ENCODE measurements around the gene NR1H2. TPM values are rescaled to one million over a fixed set of nuclear protein-coding genes. Genes with fewer than 3 reads are reported as not detected.
"Not testable (repeated sequence)": the region's sequence is repeated elsewhere in the genome, so short reads cannot be mapped to it uniquely, and the experiment has no call there.

The NR1H2 gene
- polyA plus RNA-seq (ENCODE audit: insufficient read length in 10 of 10): 10 to 100 TPM; 14.8 to 24.6 (median 18.7) TPM
- long read RNA-seq, donor 1, partial matches to known transcripts: 0 of 3 reads
- long read RNA-seq, donor 1, other reads (novel, unspliced or antisense): 0 of 3 reads
- long read RNA-seq, donor 2, partial matches to known transcripts: 0 of 6 reads
- long read RNA-seq, donor 2, other reads (novel, unspliced or antisense): 0 of 6 reads
- long read RNA-seq, donor 3: 0 reads
- long read RNA-seq, donor 4, partial matches to known transcripts: 0 of 3 reads
- long read RNA-seq, donor 4, other reads (novel, unspliced or antisense): 0 of 3 reads
- long read RNA-seq, donor 5, partial matches to known transcripts: 0 of 6 reads
- long read RNA-seq, donor 5, other reads (novel, unspliced or antisense): 0 of 6 reads
- long read RNA-seq, donor 6, partial matches to known transcripts: 0 of 5 reads
- long read RNA-seq, donor 6, other reads (novel, unspliced or antisense): 0 of 5 reads
- long read RNA-seq, donor 7, partial matches to known transcripts: 0 of 4 reads
- long read RNA-seq, donor 7, other reads (novel, unspliced or antisense): 0 of 4 reads
- long read RNA-seq, donor 8, transcript NR1H2-201 (10 exons, 1,998 nt): major isoform, 5 of 10 reads
- long read RNA-seq, donor 8, partial matches to known transcripts: 5 of 10 reads
- long read RNA-seq, donor 8, other reads (novel, unspliced or antisense): 0 of 10 reads
- long read RNA-seq, donor 9: 0 reads

- peak; percentile 97 to 99 (median 97) for DNase-seq
These were observed at the start of gene NR1H2 for GRCh38 chr19:50376166-50377050. NR1H2 (plus strand) TSS chr19:50376457; CDS start chr19:50377606, 1,149 bp downstream.

GRCh38 chr19:50327013-50327412, 49.2 kb upstream of the NR1H2 start:
- DNase-seq: no peak

GRCh38 chr19:50327461-50328223, 48.6 kb upstream of the NR1H2 start:
- no peak for DNase-seq

- DNase-seq: no peak
These were observed 47.9 kb upstream of the NR1H2 start for GRCh38 chr19:50328224-50328872.

GRCh38 chr19:50328873-50329145, 47.4 kb upstream of the NR1H2 start:
- DNase-seq: no peak

GRCh38 chr19:50329146-50329925, 46.9 kb upstream of the NR1H2 start, which contains the start of gene KCNC3:
KCNC3 (minus strand) TSS chr19:50329377; CDS start chr19:50329082, 295 bp downstream.
- DNase-seq: peak; percentile 94 to 96 (median 95)

GRCh38 chr19:50329926-50330294, 46.3 kb upstream of the NR1H2 start:
- DNase-seq: not testable (repeated sequence)

- peak; percentile 15 to 75 (median 65) for DNase-seq
These were observed 45.7 kb upstream of the NR1H2 start for GRCh38 chr19:50330365-50331078.

- DNase-seq: no peak
These were observed 44.9 kb upstream of the NR1H2 start for GRCh38 chr19:50331221-50331993.

- DNase-seq: no peak
These were observed 44.3 kb upstream of the NR1H2 start for GRCh38 chr19:50331994-50332243.

- peak in 1 of 3 donors; percentile 55 for DNase-seq
These were observed 43.8 kb upstream of the NR1H2 start for GRCh38 chr19:50332244-50333038.

GRCh38 chr19:50333235-50333736, 43.0 kb upstream of the NR1H2 start:
- peak; percentile 76 to 93 (median 80) for DNase-seq

- peak; percentile 65 to 95 (median 87) for DNase-seq
These were observed 42.3 kb upstream of the NR1H2 start for GRCh38 chr19:50333737-50334617.

GRCh38 chr19:50334741-50335421, 41.4 kb upstream of the NR1H2 start:
- no peak for DNase-seq

GRCh38 chr19:50337031-50337430, 39.2 kb upstream of the NR1H2 start:
- DNase-seq: not testable (repeated sequence)

- no peak for DNase-seq
These were observed 35.9 kb upstream of the NR1H2 start for GRCh38 chr19:50340331-50340730.
